Measurements from ENCODE around the gene L3MBTL3.
A peak's percentile ranks its signal among the peaks of the same experiment; 100 is the strongest.
"Not testable (repeated sequence)": the region's sequence is repeated elsewhere in the genome, so short reads cannot be mapped to it uniquely, and the experiment has no call there.

The L3MBTL3 gene

DNA sequence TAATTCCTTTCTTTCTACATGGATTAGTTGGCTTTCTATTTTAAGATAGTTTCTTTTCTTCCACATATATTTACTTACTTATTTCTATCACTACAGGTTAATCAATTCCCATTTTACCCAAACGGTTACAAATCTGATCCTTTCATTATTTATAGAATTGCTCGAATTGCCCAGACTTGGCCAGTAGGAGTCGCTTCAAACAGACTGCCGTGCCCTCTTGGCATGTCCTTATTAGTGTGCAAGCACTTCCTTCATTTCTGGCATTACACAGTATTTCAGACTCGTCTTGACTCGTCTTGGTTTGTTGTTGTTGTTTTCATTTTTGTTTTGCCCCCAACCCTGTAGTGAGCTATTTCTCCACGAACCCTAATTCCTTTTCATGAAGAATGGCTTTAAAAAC is 129.8 kb downstream of the L3MBTL3 start:
- H3K36me3 Mint-ChIP-seq: peaks cover 20% of the 10 kb centered on the region
- no peak overlapping the region for H3K27ac Mint-ChIP-seq
- no peak for ATAC-seq (ENCODE audit: low read depth)
- H3K4me3 Mint-ChIP-seq: no peak overlapping the region
- H3K27me3 Mint-ChIP-seq: no peaks in the 10 kb centered on the region
- no peaks in the 10 kb centered on the region for H3K9me3 Mint-ChIP-seq
- no peaks in the 10 kb centered on the region for H3K4me1 Mint-ChIP-seq
- DNase-seq (ENCODE audit: low spot score in 2 of 2): no peak

DNA sequence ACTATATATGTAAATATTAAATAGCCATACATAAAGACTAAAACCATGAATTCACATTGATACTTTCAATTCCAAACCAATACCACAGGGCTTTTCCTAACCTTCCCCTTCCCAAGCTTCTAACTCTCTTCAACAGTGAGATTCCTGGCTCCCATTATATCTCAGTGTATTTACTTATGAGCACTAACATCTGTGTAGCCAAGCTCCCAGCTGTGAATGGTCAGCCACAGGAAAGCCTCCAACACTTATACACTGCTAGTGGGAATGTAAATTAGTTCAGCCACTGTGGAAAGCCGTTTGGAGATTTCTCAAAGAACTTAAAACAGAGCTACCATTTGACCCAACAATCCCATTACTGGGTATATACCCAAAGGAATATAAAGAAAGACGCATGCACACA is 130.6 kb downstream of the L3MBTL3 start:
- ATAC-seq (ENCODE audit: low read depth); H3K4me1 Mint-ChIP-seq; DNase-seq (ENCODE audit: low spot score in 2 of 2); H3K27me3 Mint-ChIP-seq; H3K27ac Mint-ChIP-seq; H3K9me3 Mint-ChIP-seq; H3K4me3 Mint-ChIP-seq: not testable (repeated sequence)
- H3K36me3 Mint-ChIP-seq: peaks cover 15% of the 10 kb centered on the region

DNA sequence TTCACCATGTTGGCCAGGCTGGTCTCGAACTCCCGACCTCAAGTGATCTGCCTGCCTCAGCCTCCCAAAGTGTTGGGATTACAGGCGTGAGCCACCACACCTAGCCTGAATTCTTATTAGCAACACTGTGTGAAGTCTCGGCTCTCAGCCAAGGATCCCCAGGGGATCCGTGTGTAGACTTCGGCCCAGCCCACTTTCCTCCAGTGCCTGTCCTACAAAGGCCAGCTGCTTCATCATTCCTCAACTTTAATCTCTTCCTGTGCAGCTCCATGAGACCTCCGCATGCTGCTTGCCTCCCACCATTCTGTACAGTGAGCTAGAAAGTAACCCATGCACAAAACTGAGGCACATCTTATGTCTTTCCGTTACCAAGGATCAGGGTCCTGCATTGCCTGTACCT is 132.5 kb downstream of the L3MBTL3 start:
- Mint-ChIP-seq H3K4me3 (no peak overlapping the region), H3K36me3 (peaks cover 13% of the 10 kb centered on the region), H3K9me3 (no peaks in the 10 kb centered on the region), H3K27ac (no peak overlapping the region), H3K27me3 (no peaks in the 10 kb centered on the region), H3K4me1 (no peaks in the 10 kb centered on the region)
- no peak for DNase-seq (ENCODE audit: low spot score in 2 of 2)
- ATAC-seq (ENCODE audit: low read depth): no peak

DNA sequence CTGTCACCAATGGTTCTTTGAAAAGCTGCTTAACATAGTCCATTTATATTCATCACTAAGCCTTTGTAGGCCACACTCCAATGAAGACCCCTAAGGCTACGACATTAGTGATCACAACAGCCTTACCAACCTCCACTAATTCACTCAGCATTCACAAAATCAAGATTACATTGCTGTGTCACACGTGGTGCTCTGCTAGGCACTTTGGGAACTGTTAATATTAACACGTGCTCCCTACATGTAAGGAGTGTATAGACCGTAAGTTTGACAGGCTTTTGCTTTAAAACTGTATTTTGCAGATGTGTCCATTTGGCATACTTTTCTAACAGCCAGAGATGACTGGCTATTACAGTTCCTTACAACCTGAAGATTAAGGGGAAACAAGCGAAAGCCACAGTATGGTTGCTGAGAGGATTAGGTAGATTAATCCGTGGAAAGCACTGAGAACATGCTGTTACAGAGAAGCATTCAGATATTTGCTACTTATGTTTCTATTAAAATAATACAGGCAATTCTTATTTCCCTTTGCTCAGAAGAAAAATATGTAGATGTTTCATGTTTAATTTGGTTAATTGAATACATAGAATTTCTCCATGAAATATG is 134.6 kb downstream of the L3MBTL3 start:
- ATAC-seq (ENCODE audit: low read depth) (no peak), DNase-seq (ENCODE audit: low spot score in 2 of 2) (no peak)
- H3K27ac Mint-ChIP-seq: no peak overlapping the region
- no peaks in the 10 kb centered on the region for H3K4me1 Mint-ChIP-seq
- no peaks in the 10 kb centered on the region for H3K9me3 Mint-ChIP-seq
- H3K36me3 Mint-ChIP-seq: peaks cover 9% of the 10 kb centered on the region
- no peaks in the 10 kb centered on the region for H3K27me3 Mint-ChIP-seq
- H3K4me3 Mint-ChIP-seq: no peak overlapping the region

DNA sequence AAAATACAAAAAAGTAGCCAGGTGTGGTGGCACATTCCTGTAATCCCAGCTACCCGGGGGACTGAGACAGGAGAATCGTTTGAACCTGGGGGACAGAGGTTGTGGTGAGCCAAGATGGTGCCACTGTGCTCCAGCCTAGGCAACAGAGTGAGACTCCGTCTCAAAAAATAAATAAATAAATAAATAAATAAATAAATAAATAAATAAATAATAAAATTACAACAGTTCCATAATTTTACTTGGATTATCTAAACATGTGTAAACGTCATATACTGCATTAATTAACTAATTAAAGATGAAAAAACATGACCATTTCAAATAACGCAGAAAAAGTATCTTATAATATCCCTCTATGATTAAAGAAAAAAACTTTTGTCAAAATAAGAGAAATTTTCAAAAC is 138.5 kb downstream of the L3MBTL3 start:
- no peaks in the 10 kb centered on the region for H3K27me3 Mint-ChIP-seq
- no peak for DNase-seq (ENCODE audit: low spot score in 2 of 2)
- H3K4me1 Mint-ChIP-seq: peaks cover 3% of the 10 kb centered on the region
- no peak overlapping the region for H3K4me3 Mint-ChIP-seq
- no peak overlapping the region for H3K27ac Mint-ChIP-seq
- no peak for ATAC-seq (ENCODE audit: low read depth)
- H3K9me3 Mint-ChIP-seq: no peaks in the 10 kb centered on the region
- H3K36me3 Mint-ChIP-seq: peaks cover 2% of the 10 kb centered on the region

DNA sequence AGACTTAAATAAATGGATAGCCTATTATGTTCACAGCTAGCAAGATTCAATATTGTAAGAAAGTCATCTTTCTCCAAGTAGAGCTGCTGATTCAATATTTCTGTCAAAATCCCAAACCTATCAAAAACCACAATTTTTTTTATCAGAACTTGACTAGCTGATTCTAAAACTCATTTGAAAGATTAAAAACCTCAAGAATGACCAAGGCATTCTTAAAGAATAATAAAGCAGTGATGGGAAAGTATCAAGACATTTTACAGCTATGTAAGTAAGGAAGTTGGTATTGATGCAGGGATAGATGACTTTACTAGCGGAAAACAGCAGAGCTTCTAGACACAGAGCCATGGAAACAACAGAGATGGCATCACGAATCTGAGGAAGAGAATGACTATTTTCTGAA is 139.7 kb downstream of the L3MBTL3 start:
- Mint-ChIP-seq H3K27me3 (no peaks in the 10 kb centered on the region), H3K4me1 (peaks cover 3% of the 10 kb centered on the region), H3K27ac (no peak overlapping the region), H3K9me3 (no peaks in the 10 kb centered on the region), H3K36me3 (peaks cover 2% of the 10 kb centered on the region), H3K4me3 (no peak overlapping the region)
- no peak for ATAC-seq (ENCODE audit: low read depth)
- no peak for DNase-seq (ENCODE audit: low spot score in 2 of 2)

DNA sequence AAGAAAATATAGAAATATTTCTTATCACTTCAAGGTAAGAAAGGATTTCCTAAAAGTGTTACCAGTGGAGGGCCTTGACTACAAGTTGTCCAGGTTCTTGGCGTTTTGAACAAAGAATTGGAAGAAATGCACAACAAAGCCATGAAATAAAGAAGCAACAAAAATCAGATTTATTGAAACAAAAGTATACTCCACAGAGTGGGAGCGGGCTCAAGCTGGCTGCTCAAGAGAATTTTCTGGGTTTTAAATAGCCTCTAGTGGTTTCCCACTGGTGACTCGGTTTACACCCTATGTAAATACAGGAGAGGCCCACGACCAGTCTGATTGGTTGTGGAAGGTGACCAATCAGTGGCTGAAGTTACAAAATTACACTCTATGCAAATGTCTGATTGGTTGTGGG is 140.2 kb downstream of the L3MBTL3 start:
- no peak overlapping the region for H3K4me3 Mint-ChIP-seq
- no peak for ATAC-seq (ENCODE audit: low read depth)
- H3K27me3 Mint-ChIP-seq: no peaks in the 10 kb centered on the region
- H3K36me3 Mint-ChIP-seq: peaks cover 2% of the 10 kb centered on the region
- H3K9me3 Mint-ChIP-seq: no peaks in the 10 kb centered on the region
- H3K27ac Mint-ChIP-seq: no peak overlapping the region
- no peak for DNase-seq (ENCODE audit: low spot score in 2 of 2)
- peaks cover 3% of the 10 kb centered on the region for H3K4me1 Mint-ChIP-seq

DNA sequence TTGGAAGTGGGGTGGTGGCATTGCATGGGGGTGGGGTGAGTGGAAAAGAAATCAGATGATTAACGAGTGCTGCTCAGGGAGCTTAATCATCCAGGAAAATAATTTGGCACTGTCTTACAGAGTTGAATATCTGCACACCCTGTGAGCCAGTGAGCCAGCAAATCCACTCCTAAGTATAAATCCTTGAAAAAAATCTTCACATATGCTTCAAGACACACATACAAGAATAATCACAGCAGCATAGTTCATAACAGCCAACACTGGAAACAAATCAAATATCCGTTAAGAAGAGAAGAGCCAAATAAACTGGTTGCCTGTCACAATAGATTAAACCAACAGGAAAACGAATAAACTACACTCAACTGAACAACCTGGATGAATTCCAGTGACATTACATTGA is 141.6 kb downstream of the L3MBTL3 start:
- Mint-ChIP-seq H3K27ac (no peak overlapping the region), H3K4me1 (peaks cover 3% of the 10 kb centered on the region), H3K27me3 (peaks cover 2% of the 10 kb centered on the region), H3K36me3 (peaks cover 4% of the 10 kb centered on the region), H3K4me3 (no peak overlapping the region), H3K9me3 (peaks cover 2% of the 10 kb centered on the region)
- DNase-seq (ENCODE audit: low spot score in 2 of 2): no peak
- no peak for ATAC-seq (ENCODE audit: low read depth)

DNA sequence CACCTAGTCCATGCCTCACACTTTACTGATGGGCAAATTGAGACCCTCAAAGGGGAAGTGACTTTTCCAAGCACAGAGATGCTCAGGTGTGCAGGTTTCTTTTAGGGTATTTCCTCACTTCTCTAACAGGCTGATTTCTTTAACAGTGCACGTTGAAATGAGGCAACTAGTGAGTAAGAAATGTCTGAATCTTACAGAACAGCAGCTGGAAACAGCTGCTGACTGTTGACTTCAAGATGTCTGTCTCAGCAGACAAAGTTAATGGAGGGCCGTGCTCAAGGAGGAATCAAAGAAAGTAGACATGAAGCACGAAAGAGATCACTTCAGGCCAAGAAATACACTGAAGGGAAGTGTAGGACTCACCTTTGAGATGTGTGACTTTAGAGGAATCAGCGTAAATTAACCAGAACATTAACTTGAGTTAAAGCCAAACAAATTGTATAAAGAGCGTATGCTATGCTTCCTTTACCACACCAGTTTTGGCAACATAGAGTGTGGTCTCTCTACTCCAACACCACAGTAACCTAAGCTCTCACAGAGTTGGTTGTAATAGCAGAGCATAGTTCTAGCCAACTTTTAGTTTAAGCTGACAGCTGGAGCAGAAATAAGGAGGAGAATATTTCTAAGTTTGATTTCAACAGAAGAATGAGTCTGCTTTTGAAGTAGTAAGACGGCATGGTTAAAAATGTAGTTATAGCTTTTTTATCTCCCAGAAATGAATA is 143.5 kb downstream of the L3MBTL3 start:
- Mint-ChIP-seq H3K9me3 (peaks cover 2% of the 10 kb centered on the region), H3K27me3 (peaks cover 2% of the 10 kb centered on the region), H3K4me3 (no peak overlapping the region), H3K27ac (no peak overlapping the region), H3K4me1 (peaks cover 3% of the 10 kb centered on the region), H3K36me3 (peaks cover 4% of the 10 kb centered on the region)
- ATAC-seq (ENCODE audit: low read depth) (peak; percentile 64), DNase-seq (ENCODE audit: low spot score in 2 of 2) (no peak)

DNA sequence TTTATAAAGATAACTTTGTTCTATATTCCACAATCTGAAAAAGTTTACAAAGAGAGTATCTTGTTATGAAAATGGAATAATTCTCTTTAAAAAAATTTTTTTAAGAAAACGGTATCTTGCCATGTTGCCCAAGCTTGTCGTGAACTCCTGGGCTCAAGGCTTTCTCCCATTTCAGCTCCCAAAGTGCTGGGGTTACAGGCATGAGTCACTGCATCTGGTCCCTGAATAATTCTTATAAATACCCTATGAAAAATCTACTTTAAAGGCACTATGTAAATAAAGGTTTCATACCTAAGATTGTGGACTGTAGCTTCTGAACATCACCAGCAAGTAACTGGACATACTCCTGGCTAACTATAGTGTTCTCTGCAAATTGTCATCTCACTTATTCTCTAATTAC is 144.0 kb downstream of the L3MBTL3 start:
- Mint-ChIP-seq H3K4me1 (peaks cover 3% of the 10 kb centered on the region), H3K4me3 (no peak overlapping the region), H3K36me3 (peaks cover 4% of the 10 kb centered on the region), H3K9me3 (peaks cover 2% of the 10 kb centered on the region), H3K27me3 (peaks cover 2% of the 10 kb centered on the region), H3K27ac (no peak overlapping the region)
- no peak for DNase-seq (ENCODE audit: low spot score in 2 of 2)
- ATAC-seq (ENCODE audit: low read depth): no peak

DNA sequence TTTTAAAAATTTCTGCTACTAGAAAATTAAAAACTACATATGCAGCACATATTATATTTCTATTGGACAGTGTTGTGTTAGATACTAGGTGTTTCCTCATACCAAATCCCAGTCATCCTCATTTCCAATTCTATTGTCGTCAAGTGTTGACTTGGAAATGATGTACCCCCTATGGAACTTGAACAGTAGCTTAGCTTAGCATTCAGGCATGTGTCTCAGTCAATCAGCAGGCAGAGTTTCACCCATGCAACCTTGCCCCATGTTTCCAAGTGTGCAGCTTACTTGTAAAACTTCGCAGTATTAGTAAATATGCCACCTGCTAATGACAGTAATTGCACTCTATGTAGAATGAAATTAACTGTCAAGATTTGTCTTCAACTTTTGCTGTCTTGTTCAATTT is 144.9 kb downstream of the L3MBTL3 start:
- no peak for ATAC-seq (ENCODE audit: low read depth)
- Mint-ChIP-seq H3K27ac (no peak overlapping the region), H3K36me3 (peaks cover 2% of the 10 kb centered on the region), H3K4me1 (peaks cover 3% of the 10 kb centered on the region), H3K9me3 (peaks cover 2% of the 10 kb centered on the region), H3K4me3 (no peak overlapping the region), H3K27me3 (peaks cover 2% of the 10 kb centered on the region)
- DNase-seq (ENCODE audit: low spot score in 2 of 2): no peak

DNA sequence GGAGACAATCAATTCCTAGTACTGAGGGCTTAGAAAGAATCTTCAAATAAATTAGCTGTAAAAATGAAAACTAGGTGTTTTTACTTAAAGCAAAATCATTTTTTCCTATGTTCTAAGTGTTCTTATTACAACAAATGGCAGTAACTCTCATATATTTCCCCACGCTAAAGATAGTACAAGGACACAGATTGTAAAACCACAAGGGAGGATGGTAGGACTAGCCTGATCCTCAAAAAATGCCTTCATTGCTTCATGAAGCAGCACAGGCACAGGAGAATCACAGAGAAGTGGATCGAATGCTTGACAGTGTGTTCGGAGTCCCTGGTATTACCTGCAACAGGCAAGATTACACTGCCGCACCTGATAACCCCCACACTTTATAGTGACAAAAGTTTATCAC is 145.9 kb downstream of the L3MBTL3 start:
- H3K9me3 Mint-ChIP-seq: peaks cover 2% of the 10 kb centered on the region
- H3K27me3 Mint-ChIP-seq: peaks cover 3% of the 10 kb centered on the region
- no peak for DNase-seq (ENCODE audit: low spot score in 2 of 2)
- no peak for ATAC-seq (ENCODE audit: low read depth)
- H3K36me3 Mint-ChIP-seq: peaks cover 2% of the 10 kb centered on the region
- no peak overlapping the region for H3K4me3 Mint-ChIP-seq
- peaks cover 5% of the 10 kb centered on the region for H3K4me1 Mint-ChIP-seq
- no peak overlapping the region for H3K27ac Mint-ChIP-seq

DNA sequence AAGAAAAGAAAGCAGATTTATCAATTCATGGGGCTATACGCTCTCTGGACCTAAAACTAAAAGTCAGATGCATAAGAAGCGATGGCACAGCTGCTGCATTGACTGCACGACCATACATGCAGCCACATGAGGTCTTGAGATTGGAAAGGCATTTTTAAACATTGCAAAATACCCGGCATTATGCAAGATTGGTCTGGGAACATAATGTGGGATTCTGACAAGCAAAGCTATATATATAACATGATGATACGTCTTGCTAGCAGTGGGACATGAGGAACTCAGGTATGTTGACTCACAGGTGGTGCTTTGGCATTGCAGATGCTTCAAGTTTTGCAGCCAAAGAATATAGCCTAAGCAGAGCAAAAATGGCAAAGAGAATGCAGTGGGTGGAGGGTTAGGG is 149.3 kb downstream of the L3MBTL3 start:
- H3K27ac Mint-ChIP-seq: no peak overlapping the region

DNA sequence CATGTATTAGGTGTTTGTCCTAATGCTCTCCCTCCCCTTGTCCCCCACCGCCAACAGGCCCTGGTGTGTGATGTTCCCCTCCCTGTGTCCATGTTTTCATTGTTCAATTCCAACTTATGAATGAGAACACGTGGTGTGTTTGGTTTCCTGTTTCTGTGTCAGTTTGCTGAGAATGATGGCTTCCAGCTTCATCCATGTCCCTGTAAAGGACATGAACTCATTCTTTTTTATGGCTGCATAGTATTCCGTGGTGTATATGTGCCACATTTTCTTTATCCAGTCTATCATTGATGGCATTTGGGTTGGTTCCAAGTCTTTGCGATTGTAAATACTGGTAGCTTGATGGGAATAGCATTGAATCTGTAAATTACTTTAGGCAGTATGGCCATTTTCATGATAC is 151.8 kb downstream of the L3MBTL3 start:
- peaks cover 11% of the 10 kb centered on the region for H3K9me3 Mint-ChIP-seq
- not testable (repeated sequence) for H3K36me3 Mint-ChIP-seq; DNase-seq (ENCODE audit: low spot score in 2 of 2); H3K4me3 Mint-ChIP-seq; H3K27me3 Mint-ChIP-seq; H3K4me1 Mint-ChIP-seq; H3K27ac Mint-ChIP-seq; ATAC-seq (ENCODE audit: low read depth)

More for the DNA sequence above, 149.3 kb downstream of the L3MBTL3 start:
- DNase-seq (ENCODE audit: low spot score in 2 of 2) (no peak), ATAC-seq (ENCODE audit: low read depth) (no peak)
- H3K4me3 Mint-ChIP-seq: no peak overlapping the region
- H3K4me1 Mint-ChIP-seq: peaks cover 2% of the 10 kb centered on the region
- peaks cover 6% of the 10 kb centered on the region for H3K36me3 Mint-ChIP-seq
- H3K9me3 Mint-ChIP-seq: peaks cover 10% of the 10 kb centered on the region
- H3K27me3 Mint-ChIP-seq: peaks cover 3% of the 10 kb centered on the region

Data from memory B cell (primary cell).